HG02571 (cell line): ENCODE measurements around the gene USH1G.
"Not testable (repeated sequence)": the region's sequence is repeated elsewhere in the genome, so short reads cannot be mapped to it uniquely, and the experiment has no call there.

Experiments
- ATAC-seq: cut with Tn5 transposase; IDR thresholded peaks from one replicate; pipeline ENCODE4 v1.9.1; 2021; ENCODE audit warnings: mild to moderate bottlenecking, moderate library complexity; ENCODE audit not compliant: unreplicated experiment

Gene USH1G

GRCh38 chr17:74907012-74907411 lies 16.0 kb downstream of the USH1G start:
- no peak for ATAC-seq

- ATAC-seq, result not testable (repeated sequence)
Measured at GRCh38 chr17:74906214-74906793, 16.8 kb downstream of the USH1G start.

DNA sequence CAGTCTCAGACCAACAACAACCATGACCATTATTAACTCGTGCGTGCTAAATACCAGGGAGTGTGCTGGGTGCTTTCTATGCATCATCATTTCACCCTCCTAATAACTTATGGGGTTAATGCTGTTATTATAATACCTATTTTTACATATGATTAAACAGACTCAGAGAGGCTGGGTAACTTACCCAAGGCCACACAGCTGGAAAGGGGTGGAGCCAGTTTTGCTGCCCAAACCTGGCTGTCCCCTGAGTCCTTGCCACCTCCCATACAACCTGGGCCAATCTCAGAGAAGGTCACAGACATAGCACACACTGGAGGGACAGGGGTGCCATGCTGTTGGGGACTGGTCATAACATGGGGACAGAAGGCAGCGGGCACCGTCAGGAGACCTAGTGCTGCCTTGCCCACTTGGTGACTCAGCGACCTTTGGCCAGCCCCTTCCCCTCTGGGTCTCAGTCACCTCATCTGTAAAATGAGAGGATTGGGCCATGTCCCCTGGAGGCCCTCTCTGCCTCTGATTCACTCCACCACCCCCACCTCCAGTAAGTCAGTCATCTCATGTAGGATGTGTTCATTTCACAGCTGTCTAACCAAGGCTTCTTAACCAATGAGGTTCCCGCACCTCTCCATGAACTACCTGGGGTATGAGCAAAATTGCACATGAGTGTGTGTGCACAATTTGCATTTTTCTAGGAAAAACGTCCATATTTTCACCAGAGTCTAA lies 18.2 kb downstream of the USH1G start:
- ATAC-seq, result no peak

DNA sequence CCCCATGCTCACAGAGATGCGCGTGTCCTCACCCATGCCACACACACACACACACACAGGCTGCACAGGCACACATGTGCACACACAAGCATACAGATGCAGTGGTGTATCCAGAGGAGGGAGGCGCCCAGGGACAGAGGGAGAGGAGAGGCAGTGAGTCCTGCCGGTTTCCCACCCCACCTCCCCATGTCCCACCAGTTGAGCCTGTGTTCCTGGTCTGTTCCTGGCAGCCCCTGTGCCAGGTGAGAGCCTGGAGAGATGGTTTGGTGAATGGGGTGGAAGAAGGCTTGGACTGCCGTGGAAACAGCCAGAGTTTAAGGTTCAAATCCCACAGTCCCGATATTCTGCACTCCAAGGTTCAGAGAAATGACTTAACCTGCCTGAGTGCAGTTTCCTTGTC lies 19.4 kb downstream of the USH1G start:
- no peak for ATAC-seq

DNA sequence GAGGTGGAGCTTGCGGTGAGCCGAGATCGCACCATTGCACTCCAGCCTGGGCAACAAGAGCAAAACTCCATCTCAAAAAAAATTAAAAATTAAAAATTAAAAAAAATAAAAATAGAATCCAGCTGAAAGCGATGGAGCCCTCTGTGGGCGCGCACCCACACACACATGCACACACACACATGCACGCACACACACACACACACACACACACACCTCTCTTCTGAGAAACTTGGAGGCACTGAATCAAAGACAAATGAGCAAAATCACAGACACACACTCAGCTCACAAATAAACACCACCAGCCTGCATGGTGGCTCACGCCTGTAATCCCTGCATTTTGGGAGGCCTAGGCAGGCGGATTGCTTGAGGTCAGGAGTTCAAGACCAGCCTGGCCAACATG lies 20.0 kb downstream of the USH1G start:
- no peak for ATAC-seq

GRCh38 chr17:74901353-74902135 lies 21.5 kb downstream of the USH1G start:
- ATAC-seq, result no peak

DNA sequence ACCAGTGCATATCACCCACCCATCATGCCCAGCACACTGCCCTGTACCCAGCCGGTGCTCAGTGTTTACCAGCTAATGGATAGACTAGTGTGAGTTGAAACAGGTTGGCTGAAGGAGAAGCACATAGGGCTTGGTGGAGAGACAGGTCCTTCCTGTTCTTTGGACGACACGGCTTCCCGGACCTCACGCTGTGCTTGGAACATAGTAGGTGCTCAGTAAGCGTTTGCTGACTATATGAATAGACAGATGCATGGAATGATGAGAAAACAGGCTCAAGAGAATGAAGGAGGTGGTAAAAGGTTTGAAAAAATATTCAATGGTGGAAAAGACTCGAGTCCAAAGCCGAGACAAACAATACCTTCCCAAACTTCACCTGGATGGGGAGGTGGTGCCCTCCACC lies 22.8 kb downstream of the USH1G start:
- ATAC-seq, result no peak

GRCh38 chr17:74898376-74898946 lies 24.6 kb downstream of the USH1G start:
- no peak for ATAC-seq

DNA sequence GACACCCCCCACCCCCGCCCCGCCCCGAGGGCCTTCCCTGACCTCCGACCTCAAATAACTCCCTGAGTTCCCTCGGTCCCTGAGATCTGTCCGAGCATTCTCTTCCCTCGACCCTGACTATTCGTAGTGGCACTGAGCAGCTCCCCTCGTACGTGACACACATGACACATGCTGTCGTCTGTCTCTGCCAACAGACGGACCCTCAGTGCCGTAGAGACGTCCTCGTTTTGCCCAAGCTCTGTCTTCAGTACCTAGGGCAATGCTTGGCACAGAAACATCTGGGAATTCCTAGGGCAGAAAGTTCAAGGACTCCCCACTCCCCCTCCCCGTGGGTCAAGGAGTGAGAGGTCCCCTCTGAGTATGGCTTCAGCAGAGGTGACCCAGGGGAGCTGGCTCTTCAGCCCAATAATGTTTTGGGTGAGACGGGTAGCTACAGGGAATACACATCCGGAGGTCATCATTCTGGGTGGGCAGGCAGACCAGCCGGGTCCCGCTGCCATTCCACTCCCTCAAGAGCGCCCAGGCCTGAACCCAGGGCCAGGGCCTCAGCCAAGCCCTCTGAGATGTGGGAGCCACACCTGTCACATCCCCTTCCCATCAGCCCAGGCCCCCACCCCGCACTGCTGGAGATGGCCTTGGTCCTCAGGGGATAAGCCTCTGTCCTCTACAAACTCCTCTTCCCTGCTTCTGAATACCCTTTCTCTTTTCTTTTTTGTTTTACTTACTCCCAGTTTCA lies 29.0 kb downstream of the USH1G start:
- ATAC-seq, result no peak

GRCh38 chr17:74892974-74893911 lies 29.8 kb downstream of the USH1G start, which contains the start of gene FADS6:
FADS6 (minus strand) TSS chr17:74893633; CDS start chr17:74893595, 38 bp downstream.
- no peak for ATAC-seq

DNA sequence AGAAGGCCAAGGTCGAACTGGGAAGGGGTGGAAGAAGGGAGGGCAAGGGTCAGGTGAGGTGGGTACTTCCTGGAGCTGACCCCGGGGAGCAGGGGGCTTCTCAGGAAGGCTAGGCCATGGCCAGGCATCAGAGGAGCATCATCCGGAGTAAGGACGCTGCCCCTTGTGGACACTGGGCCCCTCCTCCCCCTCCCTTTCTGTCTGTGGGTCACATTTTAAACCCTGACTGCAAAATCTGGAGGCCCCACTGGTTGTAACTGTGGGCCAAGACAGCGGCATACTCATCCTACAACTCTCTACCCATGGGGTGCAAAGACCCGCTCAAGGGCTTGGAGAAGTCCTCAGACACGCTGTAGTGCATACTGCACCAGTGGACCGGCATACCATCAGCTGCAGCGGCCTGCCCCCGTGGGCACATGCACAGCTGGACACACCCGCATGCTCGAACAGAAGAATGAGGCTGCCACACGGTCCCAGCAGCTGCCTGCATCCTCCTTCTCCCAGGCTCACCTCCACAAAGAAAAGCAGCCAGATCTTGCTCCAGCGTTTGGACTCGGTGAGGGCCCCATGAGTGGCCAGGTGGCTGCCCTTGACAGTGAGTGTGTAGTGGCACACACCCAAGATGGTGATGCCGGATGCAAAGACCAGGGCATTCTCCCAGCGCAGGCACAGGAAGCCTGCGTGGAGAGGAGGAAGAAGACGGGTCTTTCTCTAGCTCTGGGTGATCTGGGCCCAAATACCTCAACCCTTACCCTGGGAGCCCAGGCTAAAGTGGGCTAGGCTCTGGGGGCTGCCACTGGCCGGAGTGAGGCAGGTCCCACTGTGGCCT lies 30.8 kb downstream of the USH1G start:
- ATAC-seq, result no peak

GRCh38 chr17:74890554-74890953 lies 32.5 kb downstream of the USH1G start:
- ATAC-seq, result no peak

DNA sequence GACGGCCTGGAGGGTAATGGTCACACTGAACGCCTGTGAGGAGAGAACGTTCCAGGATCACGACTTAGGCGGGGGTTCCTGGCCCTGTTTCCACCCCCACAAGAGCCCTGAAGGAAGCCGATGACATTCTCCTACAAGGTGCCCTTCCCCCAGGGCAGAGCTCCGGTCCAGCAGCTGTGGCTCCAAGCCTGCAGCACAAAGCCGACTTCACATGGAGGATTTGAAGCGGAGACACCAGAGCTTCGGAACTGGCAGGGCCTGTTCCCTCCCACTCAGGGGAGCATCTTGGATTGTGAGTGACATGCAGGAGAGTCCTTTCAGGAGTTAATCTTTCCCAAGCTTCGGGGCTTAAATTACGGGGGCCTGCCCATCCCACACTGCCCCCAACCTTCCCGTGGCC lies 34.6 kb downstream of the USH1G start:
- ATAC-seq, result no peak

GRCh38 chr17:74883241-74883745 lies 39.8 kb downstream of the USH1G start:
- no peak for ATAC-seq

DNA sequence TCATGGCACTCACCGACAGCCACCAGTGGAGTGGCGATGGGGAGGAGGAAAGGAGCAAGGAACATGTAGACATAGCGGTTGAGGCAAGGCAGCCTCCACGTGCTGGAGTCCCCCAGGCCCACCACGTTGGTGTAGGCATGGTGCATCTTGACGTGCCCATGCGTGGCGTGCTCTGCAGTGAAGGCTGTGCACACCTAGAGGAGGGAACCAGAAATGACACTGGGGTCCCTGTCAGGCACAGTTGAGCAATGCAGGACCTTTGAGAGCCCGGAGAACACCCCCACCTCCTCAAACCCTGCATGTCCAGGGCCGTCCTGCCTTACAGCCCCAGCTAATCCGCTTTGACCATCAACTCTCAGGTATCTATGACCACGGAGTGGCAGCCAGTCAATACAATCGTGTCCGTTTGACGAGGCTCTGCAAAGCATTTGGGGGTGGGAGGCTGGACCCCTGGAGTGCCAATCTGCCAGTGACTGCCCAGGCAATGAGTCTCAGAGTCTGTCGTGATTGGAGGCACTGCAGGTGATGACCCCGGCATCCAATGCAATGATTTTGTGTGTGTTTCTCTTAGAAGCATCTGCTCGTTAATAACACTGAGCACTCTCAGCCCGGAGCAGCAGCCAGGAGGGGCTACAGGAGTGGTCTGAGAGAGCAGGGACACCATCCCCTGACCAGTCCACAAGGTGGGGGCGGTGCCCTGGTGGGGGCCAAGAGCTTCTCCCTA lies 40.4 kb downstream of the USH1G start:
- ATAC-seq, result no peak

DNA sequence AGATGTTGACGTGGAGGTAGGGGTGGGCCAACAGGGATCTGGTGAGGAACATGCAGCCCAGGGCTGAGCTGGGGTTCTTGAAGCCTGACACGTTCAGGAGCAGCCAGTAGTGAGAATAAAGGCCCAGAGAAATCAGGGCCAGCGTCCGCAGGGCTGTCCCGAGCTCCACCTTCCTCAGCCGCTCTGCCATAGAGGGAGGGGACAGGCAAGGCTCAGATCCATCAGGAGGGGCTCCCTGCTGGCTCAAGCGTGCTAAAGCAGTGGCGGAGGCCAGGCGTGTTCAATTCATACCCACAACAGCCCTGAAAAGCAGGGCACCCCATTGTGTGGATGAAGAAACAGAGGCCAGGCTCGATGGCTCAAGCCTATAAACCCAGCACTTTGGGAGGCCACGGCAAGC lies 42.0 kb downstream of the USH1G start:
- no peak for ATAC-seq

GRCh38 chr17:74879308-74879707 lies 43.7 kb downstream of the USH1G start:
- no peak for ATAC-seq

GRCh38 chr17:74878658-74879057 lies 44.4 kb downstream of the USH1G start:
- ATAC-seq, result no peak
